ENCODE data around the gene AR. TPM values are rescaled to one million over a fixed set of nuclear protein-coding genes. Genes with fewer than 3 reads are reported as not detected.

AR gene
- total and polyA plus RNA-seq, 2 donors (not counting 3 experiments of a cell fraction or from before 2014, with no cell fraction given): 9.3 to 16.0 TPM

- H2AFZ ChIP-seq (ENCODE audit: low read depth, low read length): no peak overlapping the region
- DNase-seq (ENCODE audit: low read depth, low spot score) (no peak), FAIRE-seq (no peak)
- no peaks in the 10 kb centered on the region for H3K27me3 ChIP-seq (ENCODE audit: control insufficient read depth in 2 of 2, insufficient read depth in 2 of 2, low read length in 2 of 2)
- ChIA-PET POLR2A (no interaction called here), CTCF (no interaction called here)
- H3K27ac ChIP-seq (ENCODE audit: insufficient read depth, low read depth, low read length): no peak overlapping the region
- TF ChIP-seq GATA2 (IDR thresholded peaks at IDR 0.05; ENCODE audit: insufficient read depth, insufficient read length, low read depth, low read length) (no peak), EZH2 (IDR thresholded peaks at IDR 0.05; ENCODE audit: borderline replicate concordance, low read depth, low read length, severe bottlenecking) (no peak)
- H3K4me3 ChIP-seq (replicated peaks in 1 of 3; ENCODE audit: insufficient read depth in 1 of 3, low read depth in 1 of 3, low read length in 3 of 3): no peak overlapping the region
- no peaks in the 10 kb centered on the region for H3K9me1 ChIP-seq (replicated peaks; ENCODE audit: control insufficient read depth, extremely low read depth, insufficient read depth, low read length)
- no peaks in the 10 kb centered on the region for H3K36me3 ChIP-seq (ENCODE audit: control insufficient read depth in 2 of 2, extremely low read depth in 1 of 2, insufficient read depth in 2 of 2, low read length in 2 of 2)
- no peaks in the 10 kb centered on the region for H3K4me1 ChIP-seq (ENCODE audit: control insufficient read depth, extremely low read depth, insufficient read depth, low read length)
- BruUV-seq (replicated peaks): no TSS peak
- no peak overlapping the region for H3K9ac ChIP-seq (replicated peaks; ENCODE audit: extremely low read depth, insufficient read depth, low read length)
- no peaks in the 10 kb centered on the region for H4K20me1 ChIP-seq (replicated peaks; ENCODE audit: control insufficient read depth, extremely low read depth, insufficient read depth, low read length)
- H3K4me2 ChIP-seq (ENCODE audit: insufficient read depth, low read length): no peak overlapping the region
- no peaks in the 10 kb centered on the region for H3K9me3 ChIP-seq (replicated peaks; ENCODE audit: control insufficient read depth, insufficient read depth, low read length)
- intact Hi-C loops (cut with micrococcal nuclease): no loop called here
- H3K79me2 ChIP-seq (ENCODE audit: control insufficient read depth, insufficient read depth, low read length): no peaks in the 10 kb centered on the region
- dilution Hi-C loops (cut with MboI; ENCODE audit: extremely low pct_ligation_motif_present, low sequenced_read_pairs): no loop called here
Observed at GRCh38 chrX:67503004-67503403, 40.8 kb upstream of the AR start.

GRCh38 chrX:67503453-67503852 is 40.4 kb upstream of the AR start:
- Histone ChIP-seq H3K27me3 (ENCODE audit: control insufficient read depth in 2 of 2, insufficient read depth in 2 of 2, low read length in 2 of 2) (no peaks in the 10 kb centered on the region), H2AFZ (ENCODE audit: low read depth, low read length) (no peak overlapping the region), H3K4me3 (replicated peaks in 1 of 3; ENCODE audit: insufficient read depth in 1 of 3, low read depth in 1 of 3, low read length in 3 of 3) (no peak overlapping the region), H3K4me2 (ENCODE audit: insufficient read depth, low read length) (no peak overlapping the region), H3K79me2 (ENCODE audit: control insufficient read depth, insufficient read depth, low read length) (no peaks in the 10 kb centered on the region), H3K36me3 (ENCODE audit: control insufficient read depth in 2 of 2, extremely low read depth in 1 of 2, insufficient read depth in 2 of 2, low read length in 2 of 2) (no peaks in the 10 kb centered on the region), H4K20me1 (replicated peaks; ENCODE audit: control insufficient read depth, extremely low read depth, insufficient read depth, low read length) (no peaks in the 10 kb centered on the region), H3K9me3 (replicated peaks; ENCODE audit: control insufficient read depth, insufficient read depth, low read length) (no peaks in the 10 kb centered on the region), H3K9ac (replicated peaks; ENCODE audit: extremely low read depth, insufficient read depth, low read length) (no peak overlapping the region), H3K4me1 (ENCODE audit: control insufficient read depth, extremely low read depth, insufficient read depth, low read length) (no peaks in the 10 kb centered on the region), H3K27ac (ENCODE audit: insufficient read depth, low read depth, low read length) (no peak overlapping the region), H3K9me1 (replicated peaks; ENCODE audit: control insufficient read depth, extremely low read depth, insufficient read depth, low read length) (no peaks in the 10 kb centered on the region)
- DNase-seq (ENCODE audit: low read depth, low spot score): no peak
- intact Hi-C loops (cut with micrococcal nuclease): no loop called here
- no TSS peak for BruUV-seq (replicated peaks)
- FAIRE-seq: no peak
- ChIA-PET POLR2A (no interaction called here), CTCF (no interaction called here)
- dilution Hi-C loops (cut with MboI; ENCODE audit: extremely low pct_ligation_motif_present, low sequenced_read_pairs): no loop called here
- no peak for TF ChIP-seq GATA2 (IDR thresholded peaks at IDR 0.05; ENCODE audit: insufficient read depth, insufficient read length, low read depth, low read length)
- no peak for TF ChIP-seq MYC (IDR thresholded peaks at IDR 0.05; ENCODE audit: low read depth, low read length)
- no peak for TF ChIP-seq POLR2A (IDR thresholded peaks at IDR 0.05; ENCODE audit: low read depth, low read length)
- TF ChIP-seq MAX (IDR thresholded peaks at IDR 0.05; ENCODE audit: insufficient read depth, insufficient read length): no peak
- TF ChIP-seq CTCF (IDR thresholded peaks at IDR 0.05; ENCODE audit: extremely low read depth in 1 of 2, insufficient read depth in 1 of 2, low read depth in 1 of 2, low read length in 2 of 2): no peak
- no peak for TF ChIP-seq JUN (IDR thresholded peaks at IDR 0.05; ENCODE audit: borderline replicate concordance, insufficient read depth, insufficient read length, low read depth)
- no peak for TF ChIP-seq EZH2 (IDR thresholded peaks at IDR 0.05; ENCODE audit: borderline replicate concordance, low read depth, low read length, severe bottlenecking)
- TF ChIP-seq FOS (IDR thresholded peaks at IDR 0.05; ENCODE audit: borderline replicate concordance, insufficient read depth, low read length): no peak
- TF ChIP-seq POLR2AphosphoS5 (IDR thresholded peaks at IDR 0.05; ENCODE audit: insufficient read depth, low read depth, low read length): no peak
